ENCODE measurements around the gene INKA2.
A peak's percentile ranks its signal among the peaks of the same experiment; 100 is the strongest.

INKA2 gene

GRCh38 chr1:111739194-111739924 is at the start of gene INKA2:
Gene INKA2 (minus strand): TSS chr1:111739395. CDS start chr1:111739242, 153 bp downstream.
- DNase-seq = peak; percentile 75

GRCh38 chr1:111786669-111787207 is 47.5 kb upstream of the INKA2 start:
- DNase-seq = no peak

DNA sequence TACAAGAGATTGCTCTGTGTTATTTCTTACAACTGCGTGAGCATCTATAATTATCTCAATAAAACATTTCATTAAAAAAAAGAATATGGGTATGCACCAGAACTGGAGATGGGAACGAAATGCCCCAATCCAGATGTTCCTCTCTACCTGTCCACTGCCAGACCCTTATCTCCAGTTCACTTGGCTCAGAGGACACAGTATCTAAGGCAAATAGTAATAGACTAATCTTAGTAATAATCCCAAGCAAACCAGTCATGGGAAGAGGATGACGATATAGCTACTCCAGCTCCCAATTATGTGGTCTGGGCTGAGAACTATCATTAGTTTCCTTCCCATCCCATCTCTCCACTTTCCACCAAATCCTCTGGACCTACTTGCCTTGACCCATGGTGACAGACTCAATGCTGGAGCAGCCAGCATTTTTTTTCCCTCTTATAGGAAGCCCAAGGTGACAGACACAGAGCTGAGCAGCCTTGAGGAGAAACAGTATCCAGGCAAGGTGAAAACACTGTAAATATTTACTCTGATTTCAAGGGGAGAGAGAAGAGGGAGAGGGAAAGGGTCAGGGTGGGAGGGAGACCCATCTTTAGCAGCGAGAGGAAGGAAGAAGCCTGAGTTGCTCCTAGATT is 45.2 kb upstream of the INKA2 start:
- no peak for DNase-seq

GRCh38 chr1:111779546-111779945 is 40.4 kb upstream of the INKA2 start:
- DNase-seq = no peak

- no peak for DNase-seq
These were observed 39.4 kb upstream of the INKA2 start for GRCh38 chr1:111778541-111779051.

DNA sequence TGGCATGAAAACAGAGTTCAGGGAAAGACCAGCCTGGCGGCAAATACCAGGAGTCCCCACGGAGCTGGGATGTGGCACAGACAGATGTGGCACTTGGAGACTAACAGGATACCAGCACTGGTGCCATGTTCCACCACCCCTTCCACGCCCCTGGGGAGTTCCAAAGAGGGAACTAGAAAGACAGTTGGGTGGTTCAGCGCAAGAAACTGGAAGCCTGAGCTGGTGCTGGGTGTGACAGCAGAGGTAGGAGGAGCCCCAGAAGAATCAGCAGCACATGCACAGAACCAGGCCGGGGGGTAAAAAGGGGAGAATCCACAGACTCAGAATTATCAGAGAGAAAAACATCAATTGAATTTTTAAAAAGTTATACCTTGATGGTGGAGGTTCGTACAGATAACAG is 38.9 kb upstream of the INKA2 start:
- no peak for DNase-seq

- DNase-seq = no peak
These were observed 38.1 kb upstream of the INKA2 start for GRCh38 chr1:111777301-111777700.

- DNase-seq = no peak
These were observed 37.7 kb upstream of the INKA2 start for GRCh38 chr1:111776861-111777260.

- no peak for DNase-seq
These were observed 37.2 kb upstream of the INKA2 start for GRCh38 chr1:111776391-111776790.

DNA sequence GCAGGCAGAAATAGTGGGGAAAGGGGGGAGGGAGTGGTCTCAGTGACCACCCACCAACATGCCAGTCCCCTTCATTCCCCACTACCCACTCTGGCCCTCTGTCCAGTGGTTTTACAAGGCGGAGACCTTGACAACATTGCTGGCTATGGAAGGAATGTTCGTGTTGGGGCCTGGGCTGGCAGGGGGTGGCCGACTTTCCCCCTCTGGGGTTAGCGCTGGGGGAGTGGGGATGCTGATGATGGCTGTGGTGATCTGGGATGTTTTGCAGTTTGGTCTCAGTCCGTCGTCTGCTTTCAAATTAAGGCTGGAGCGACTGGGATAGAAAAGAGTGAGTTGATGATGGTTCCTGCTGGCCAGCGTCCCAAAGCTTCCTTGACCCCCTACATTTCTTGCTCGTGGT is 36.8 kb upstream of the INKA2 start:
- no peak for DNase-seq

DNA sequence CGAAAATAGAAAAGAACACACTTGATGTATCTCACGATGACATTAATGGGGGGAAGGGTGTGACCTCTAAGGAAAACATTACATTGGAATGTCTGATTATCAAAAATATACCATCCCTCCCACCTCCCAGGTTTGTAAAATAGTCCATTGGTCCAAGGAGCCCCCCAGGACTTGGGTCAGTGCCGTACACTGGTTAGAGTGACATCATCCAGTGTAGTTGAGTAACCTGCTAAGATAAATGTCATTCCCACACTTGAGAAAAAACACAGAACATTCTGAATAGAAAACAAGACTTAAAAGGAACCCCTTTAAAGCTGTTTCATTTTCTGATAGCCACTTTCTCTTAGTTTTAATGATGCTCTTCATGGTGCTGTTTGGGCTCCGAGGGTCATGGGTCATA is 31.7 kb upstream of the INKA2 start:
- no peak for DNase-seq

- DNase-seq = no peak
These were observed 30.4 kb upstream of the INKA2 start for GRCh38 chr1:111769517-111770146.

- DNase-seq = no peak
These were observed 29.4 kb upstream of the INKA2 start for GRCh38 chr1:111768625-111769024.

DNA sequence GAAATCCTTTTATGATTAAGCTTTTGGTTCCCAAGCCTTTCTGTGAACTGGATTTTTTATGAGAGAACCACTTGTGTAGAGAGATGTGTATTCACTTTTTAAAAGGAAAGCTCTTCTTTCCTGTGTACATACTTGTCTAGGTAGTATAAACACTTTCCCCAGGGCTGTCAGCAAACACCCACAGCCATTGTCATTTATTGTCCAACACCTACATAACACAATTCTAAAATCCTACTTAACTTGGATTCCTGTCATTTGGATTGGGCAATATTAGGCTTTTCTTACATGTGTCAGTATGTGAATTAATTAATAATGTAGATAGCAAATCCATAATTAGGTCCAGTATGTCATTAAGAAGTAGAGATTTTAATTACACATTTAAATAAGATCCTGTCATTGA is 28.8 kb upstream of the INKA2 start:
- no peak for DNase-seq

DNA sequence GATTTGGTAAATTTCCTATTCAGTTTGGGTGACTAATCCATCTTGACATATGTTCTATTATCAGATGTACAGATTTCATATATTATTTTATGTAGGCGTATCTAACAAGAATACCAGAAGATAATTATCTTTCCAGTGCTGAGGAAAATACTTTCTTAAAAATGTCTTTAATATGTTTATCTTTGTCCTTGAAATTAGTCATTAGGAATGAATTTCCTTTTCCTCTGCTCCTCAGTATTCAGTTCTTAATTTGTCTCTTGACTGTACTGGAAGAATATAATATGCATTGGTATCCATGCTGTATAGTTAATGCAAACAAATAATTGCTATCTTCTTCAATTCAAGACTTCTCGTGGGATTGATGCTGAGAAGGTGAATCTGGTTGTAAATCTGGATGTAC is 23.1 kb upstream of the INKA2 start:
- DNase-seq = no peak

- no peak for DNase-seq
These were observed 22.5 kb upstream of the INKA2 start for GRCh38 chr1:111761717-111762116.

DNA sequence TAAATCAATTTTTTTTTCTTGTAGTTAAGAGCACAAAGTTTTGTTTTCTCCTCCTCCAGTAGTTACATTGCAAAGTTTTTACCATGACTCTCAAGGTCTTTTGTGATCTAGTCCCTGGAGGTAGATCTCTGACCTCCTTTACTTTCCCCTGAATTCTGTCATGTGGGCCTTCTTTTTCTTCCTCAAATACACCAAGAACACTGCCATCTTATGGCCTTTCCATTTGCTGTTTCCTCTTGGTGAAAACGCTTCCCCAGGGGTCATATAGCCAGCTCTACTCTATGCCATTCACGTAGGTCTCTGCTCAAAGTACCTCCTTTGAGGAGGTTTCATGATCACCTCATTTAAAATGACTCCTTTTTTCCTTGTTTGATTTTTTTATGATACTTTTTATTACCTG is 19.2 kb upstream of the INKA2 start:
- no peak for DNase-seq

- DNase-seq = no peak
These were observed 16.9 kb upstream of the INKA2 start for GRCh38 chr1:111756124-111756513.

DNA sequence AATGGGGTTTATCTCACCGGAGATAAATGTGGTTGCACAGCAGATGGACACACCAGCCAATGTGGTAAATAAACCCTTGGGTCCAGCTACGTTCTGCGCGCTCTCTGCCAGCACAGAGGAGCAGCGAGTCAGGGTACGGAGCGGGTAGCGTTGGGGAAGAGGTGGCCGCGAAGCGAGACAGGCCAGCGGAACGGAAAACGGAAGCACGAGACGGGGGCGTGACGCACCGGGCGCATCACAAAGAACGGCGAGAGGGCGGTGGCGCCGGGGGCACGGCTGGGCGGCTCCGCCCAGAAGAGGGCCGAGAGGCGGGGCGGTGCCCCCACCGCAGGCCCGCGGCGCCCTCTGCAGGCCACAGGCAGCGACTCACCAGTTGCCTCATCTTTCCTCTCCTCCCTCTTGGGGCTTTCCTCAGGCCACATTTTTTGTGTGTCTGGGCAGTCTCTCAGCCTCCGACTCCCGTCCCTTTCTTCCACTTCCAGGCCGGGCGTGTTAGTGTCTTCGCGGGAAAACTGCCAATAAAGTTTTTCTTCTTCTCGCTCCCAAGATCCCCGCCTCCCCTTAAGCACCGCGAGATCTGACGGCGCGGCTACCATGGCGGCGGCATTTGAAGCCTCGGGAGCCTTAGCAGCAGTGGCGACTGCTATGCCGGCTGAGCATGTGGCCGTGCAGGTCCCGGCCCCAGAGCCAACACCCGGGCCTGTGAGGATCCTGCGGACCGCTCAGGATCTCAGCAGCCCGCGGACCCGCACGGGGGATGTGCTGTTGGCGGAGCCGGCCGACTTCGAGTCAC is 16.3 kb upstream of the INKA2 start, which contains the start of gene DDX20:
TSS of gene DDX20 (plus strand) at position 571 of the 793 bp plus-strand sequence. CDS start at position 595, 24 bp downstream.
- DNase-seq = peak; percentile 95

DNA sequence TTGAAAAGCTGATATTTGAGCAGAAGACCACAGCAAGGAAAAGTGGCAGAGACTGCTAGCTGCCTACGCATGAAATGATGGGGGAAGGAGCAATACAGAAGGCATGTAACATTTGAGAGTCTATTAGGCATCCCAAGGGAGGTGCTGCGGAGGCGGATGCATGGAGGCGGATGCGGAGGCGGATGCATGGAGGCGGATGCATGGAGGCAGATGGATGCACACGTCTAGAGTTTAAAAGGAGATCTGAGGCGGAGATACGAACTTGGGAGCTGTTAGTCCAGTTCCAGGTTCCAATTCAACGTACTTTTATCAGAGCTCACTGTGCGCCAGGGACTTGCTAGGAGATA is 15.8 kb upstream of the INKA2 start:
- DNase-seq = no peak

- no peak for DNase-seq
These were observed 12.8 kb upstream of the INKA2 start for GRCh38 chr1:111751906-111752575.

DNA sequence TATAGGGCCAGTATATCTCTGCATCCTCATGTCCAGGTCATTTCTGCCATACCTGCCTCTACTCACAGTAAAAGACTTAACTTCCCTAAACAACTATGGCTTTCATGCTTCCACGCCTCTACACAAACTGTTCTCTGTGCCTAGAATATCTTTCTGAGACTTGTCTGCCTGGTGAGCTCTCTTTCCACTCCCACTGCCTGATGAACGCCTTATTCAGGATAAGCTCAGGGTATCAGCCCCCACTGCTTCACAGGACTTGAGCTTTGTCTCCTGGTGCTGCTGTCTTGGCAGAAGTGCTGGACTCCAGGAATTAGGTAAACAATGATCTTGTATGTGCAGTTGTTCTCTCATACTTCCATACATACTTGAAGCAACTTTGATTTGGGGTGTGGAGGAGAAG is 11.7 kb upstream of the INKA2 start:
- no peak for DNase-seq
